ENCODE measurements around the gene CACNA1S. TPM values are rescaled to one million over a fixed set of nuclear protein-coding genes. Genes with fewer than 3 reads are reported as not detected.

Gene CACNA1S
- total RNA-seq, 1 donor from 2014 or later = 0.06 TPM

- ATAC-seq (peak; percentile 70 to 80), DNase-seq (peak; percentile 87)
- H3K4me3 ChIP-seq = no peak overlapping the region
- TF ChIP-seq CTCF (IDR thresholded peaks at IDR 0.05) = no peak
- peaks cover 76% of the 10 kb centered on the region for H3K4me1 ChIP-seq
- no peaks in the 10 kb centered on the region for H3K36me3 ChIP-seq
- peaks cover 4% of the 10 kb centered on the region for H3K27me3 ChIP-seq (ENCODE audit: low read depth)
- H3K9me3 ChIP-seq = no peaks in the 10 kb centered on the region
- peak overlapping the region; percentile 24 for H3K27ac ChIP-seq
- intact Hi-C loops (cut with DNase I) = no loop called here
Measured at GRCh38 chr1:201019321-201019977, 92.8 kb downstream of the CACNA1S start.

- peaks cover 84% of the 10 kb centered on the region for H3K4me1 ChIP-seq
- no peak for DNase-seq
- intact Hi-C loops (cut with DNase I) = no loop called here
- TF ChIP-seq CTCF (IDR thresholded peaks at IDR 0.05) = no peak
- H3K9me3 ChIP-seq = no peaks in the 10 kb centered on the region
- no peak overlapping the region for H3K4me3 ChIP-seq
- H3K36me3 ChIP-seq = no peaks in the 10 kb centered on the region
- peaks cover 11% of the 10 kb centered on the region for H3K27me3 ChIP-seq (ENCODE audit: low read depth)
- no peak overlapping the region for H3K27ac ChIP-seq
- no peak for ATAC-seq
Measured at GRCh38 chr1:201017828-201018163, 94.4 kb downstream of the CACNA1S start.

GRCh38 chr1:201016943-201017827, 95.0 kb downstream of the CACNA1S start:
- Histone ChIP-seq H3K9me3 (no peaks in the 10 kb centered on the region), H3K27me3 (ENCODE audit: low read depth) (peaks cover 11% of the 10 kb centered on the region), H3K4me3 (no peak overlapping the region), H3K27ac (no peak overlapping the region), H3K4me1 (peaks cover 79% of the 10 kb centered on the region), H3K36me3 (no peaks in the 10 kb centered on the region)
- ATAC-seq = no peak
- intact Hi-C loops (cut with DNase I) = no loop called here
- no peak for TF ChIP-seq CTCF (IDR thresholded peaks at IDR 0.05)
- peak; percentile 20 for DNase-seq

GRCh38 chr1:201016211-201016651, 96.0 kb downstream of the CACNA1S start:
- DNase-seq (peak; percentile 48), ATAC-seq (no peak)
- H3K36me3 ChIP-seq = no peaks in the 10 kb centered on the region
- no peaks in the 10 kb centered on the region for H3K9me3 ChIP-seq
- H3K4me3 ChIP-seq = no peak overlapping the region
- no peak for TF ChIP-seq CTCF (IDR thresholded peaks at IDR 0.05)
- intact Hi-C loops (cut with DNase I) = no loop called here
- peaks cover 71% of the 10 kb centered on the region for H3K4me1 ChIP-seq
- H3K27ac ChIP-seq = no peak overlapping the region
- peaks cover 11% of the 10 kb centered on the region for H3K27me3 ChIP-seq (ENCODE audit: low read depth)

GRCh38 chr1:201015551-201016091, 96.6 kb downstream of the CACNA1S start:
- no peaks in the 10 kb centered on the region for H3K36me3 ChIP-seq
- peaks cover 11% of the 10 kb centered on the region for H3K27me3 ChIP-seq (ENCODE audit: low read depth)
- TF ChIP-seq CTCF (IDR thresholded peaks at IDR 0.05) = no peak
- H3K4me1 ChIP-seq = peaks cover 68% of the 10 kb centered on the region
- no peak overlapping the region for H3K4me3 ChIP-seq
- no peaks in the 10 kb centered on the region for H3K9me3 ChIP-seq
- ATAC-seq = no peak
- intact Hi-C loops (cut with DNase I) = no loop called here
- DNase-seq = no peak
- no peak overlapping the region for H3K27ac ChIP-seq
